LHCN-M2 (cell line): ENCODE measurements around the gene PANK3. TPM values are rescaled to one million over a fixed set of nuclear protein-coding genes. Genes with fewer than 3 reads are reported as not detected.
A peak's percentile ranks its signal among the peaks of the same experiment; 100 is the strongest.
"Not testable (repeated sequence)": the region's sequence is repeated elsewhere in the genome, so short reads cannot be mapped to it uniquely, and the experiment has no call there.

ENCODE experiments used
- DNase-seq: peaks from one replicate; pipeline ENCODE4 v3.0.0-alpha.2; 2012; ENCODE audit warnings: low read depth
- total RNA-seq: library from RNA; depleted of rRNA; stranded (reverse); fragments of >200 nt; gene quantifications from 2 replicates; pipeline ENCODE4 v1.2.3, GENCODE V29; 2014

Gene PANK3
- total RNA-seq, 1 experiment from 2014 or later = 39.1 TPM

DNA sequence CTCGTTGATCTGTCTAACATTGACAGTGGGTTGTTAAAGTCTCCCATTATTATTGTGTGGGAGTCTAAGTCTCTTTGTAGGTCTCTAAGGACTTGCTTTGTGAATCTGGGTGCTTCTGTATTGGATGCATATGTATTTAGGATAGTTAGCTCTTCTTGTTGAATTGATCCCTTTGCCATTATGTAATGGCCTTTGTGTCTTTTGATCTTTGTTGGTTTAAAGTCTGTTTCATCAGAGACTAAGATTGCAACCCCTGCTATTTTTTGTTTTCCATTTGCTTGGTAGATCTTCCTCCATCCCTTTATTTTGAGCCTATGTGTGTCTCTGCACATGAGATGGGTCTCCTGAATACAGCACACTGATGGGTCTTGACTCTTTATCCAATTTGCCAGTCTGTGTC is 17.0 kb upstream of the PANK3 start:
- DNase-seq = not testable (repeated sequence)

DNA sequence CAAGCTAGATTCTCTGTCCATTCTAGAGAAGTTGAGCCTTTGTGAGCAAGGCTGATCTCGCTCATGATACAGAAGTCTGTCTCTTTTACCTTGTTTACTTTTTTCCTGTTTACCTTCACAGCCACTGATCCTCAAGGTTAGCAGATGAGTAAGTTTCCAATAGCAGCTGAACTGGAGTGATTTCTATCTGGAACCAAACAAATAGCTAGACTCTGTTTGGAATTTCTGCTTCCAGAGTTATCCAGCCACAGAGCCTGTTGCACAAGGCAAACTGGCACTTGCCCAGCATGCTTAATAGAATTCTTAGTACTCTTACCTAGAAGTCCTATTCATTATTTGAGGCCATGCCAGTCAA is 12.8 kb upstream of the PANK3 start:
- no peak for DNase-seq

- no peak for DNase-seq
Observed at GRCh38 chr5:168591302-168592013, 12.3 kb upstream of the PANK3 start.

- DNase-seq = no peak
Observed at GRCh38 chr5:168590666-168591065, 11.5 kb upstream of the PANK3 start.

- no peak for DNase-seq
Observed at GRCh38 chr5:168587987-168588386, 8.8 kb upstream of the PANK3 start.

GRCh38 chr5:168585119-168585856 is 6.1 kb upstream of the PANK3 start:
- DNase-seq = no peak

DNA sequence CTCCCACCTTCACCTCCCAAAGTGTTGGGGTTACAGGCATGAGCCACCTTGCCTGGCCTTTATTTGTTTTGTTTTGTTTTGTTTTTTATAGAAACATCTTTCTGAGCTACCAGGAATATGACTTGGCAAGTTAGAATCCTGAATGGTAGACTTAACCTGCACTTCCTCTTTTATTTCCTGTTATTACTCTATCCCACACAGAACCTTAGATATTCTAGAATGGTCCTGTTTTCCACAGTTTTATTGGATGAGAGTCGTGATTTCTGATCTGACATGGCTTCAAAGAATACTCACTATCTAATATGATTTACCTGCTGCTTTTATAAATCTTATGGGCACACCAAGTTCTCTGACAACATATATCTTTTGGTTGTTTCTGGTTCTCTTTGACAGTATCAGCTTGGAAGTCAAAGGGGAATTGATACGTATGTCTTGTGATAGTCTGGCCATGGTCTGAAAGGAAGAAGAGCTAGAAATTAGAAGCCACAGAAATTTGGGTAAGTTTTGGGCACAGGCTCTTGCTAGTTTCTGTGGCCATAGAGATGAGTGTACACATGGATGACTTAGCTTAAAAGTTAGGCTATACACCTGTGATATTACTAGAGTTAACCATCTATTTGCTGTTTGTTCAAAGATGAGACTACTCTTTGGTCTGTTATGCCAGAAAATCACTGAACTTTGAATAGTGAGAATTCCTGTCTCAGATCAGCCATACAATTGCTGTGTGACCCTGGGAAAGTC is 4.7 kb upstream of the PANK3 start:
- no peak for DNase-seq

DNA sequence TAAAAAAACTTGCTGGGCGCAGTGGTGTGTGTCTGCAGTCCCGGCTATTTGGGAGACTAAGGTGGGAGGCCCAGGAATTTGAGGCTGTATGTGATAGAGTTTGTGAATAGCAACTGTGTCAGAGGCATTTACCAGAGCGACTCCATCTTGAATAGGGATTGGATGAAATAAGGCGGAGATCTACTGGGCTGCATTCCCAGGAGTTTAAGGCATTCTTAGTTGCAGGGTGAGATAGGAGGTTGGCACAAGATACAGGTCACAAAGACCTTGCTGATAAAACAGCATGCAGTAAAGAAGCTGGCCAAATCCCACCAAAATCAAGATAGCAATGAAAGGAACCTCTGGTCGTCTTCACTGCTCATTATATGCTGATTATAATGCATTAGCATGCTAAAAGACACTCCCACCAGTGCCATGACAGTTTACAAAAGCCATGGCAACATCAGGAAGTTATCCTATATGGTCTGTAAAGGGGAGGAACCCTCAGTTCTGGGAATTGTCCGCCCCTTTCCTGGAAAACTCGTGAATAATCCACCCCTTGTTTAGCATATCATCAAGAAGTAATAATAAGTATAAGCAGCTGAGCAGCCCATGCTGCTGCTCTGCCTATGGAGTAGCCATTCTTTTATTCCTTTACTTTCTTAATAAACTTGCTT is 1.8 kb upstream of the PANK3 start:
- DNase-seq = not testable (repeated sequence)

- DNase-seq = peak; percentile 24
Observed at GRCh38 chr5:168580227-168580508, 1.0 kb upstream of the PANK3 start.

DNA sequence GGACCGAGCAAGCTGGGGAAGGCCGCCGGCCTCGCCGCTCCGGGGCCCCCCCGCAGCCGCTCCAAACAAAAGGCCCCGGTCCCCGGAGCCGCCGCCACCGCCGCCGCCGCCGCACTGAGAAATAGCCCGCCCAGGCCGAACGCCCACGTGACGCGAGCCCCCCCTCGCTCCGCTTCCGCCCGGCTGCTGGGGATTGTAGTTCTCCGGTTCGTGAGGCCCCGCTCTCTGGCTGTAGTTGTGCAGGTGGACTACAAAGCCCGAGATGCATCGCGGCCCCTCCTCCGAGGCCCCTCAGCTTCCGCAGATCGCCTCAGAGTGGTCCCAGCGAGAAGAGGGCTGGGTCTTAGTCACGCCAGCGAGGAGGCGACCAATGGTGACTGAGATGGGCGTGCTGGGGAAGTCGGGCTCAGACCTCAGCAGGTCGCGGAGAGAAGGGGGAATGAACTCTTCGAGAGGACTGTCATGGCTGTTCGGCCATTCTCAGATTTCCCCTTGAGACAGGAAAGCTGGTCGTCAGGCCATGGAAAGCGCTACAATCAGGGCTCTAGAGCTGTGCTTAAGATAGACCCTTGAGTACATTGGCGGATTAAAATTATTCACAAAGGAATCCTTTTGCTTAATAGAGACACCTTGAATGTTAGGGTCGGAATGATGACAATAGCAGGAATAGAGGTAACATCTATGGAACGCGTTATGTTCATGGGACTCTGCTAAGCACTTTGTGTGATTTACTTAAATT is 489 bp upstream of the PANK3 start:
- DNase-seq = peak; percentile 99

DNA sequence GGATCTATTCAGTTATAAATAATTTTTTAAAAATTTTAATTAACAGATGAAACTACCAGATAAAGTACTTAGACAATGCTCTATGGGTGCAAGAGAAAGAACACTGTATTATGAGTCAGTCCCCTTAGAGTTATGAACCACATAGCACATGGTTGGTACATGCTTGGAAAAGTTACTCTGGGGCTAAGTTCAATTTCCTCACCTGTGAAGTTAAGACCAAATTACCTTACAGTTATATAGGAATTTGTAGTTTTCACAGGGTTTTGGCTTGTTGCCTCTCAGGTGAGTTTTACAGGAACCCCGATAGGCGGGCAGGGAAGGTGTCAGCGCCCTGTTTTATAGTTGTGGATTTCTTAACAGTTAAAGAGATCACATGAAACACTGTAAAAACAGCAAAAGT is 1.2 kb downstream of the PANK3 start:
- DNase-seq = peak; percentile 31

- DNase-seq = no peak
Observed at GRCh38 chr5:168575391-168576372, 3.5 kb downstream of the PANK3 start.

DNA sequence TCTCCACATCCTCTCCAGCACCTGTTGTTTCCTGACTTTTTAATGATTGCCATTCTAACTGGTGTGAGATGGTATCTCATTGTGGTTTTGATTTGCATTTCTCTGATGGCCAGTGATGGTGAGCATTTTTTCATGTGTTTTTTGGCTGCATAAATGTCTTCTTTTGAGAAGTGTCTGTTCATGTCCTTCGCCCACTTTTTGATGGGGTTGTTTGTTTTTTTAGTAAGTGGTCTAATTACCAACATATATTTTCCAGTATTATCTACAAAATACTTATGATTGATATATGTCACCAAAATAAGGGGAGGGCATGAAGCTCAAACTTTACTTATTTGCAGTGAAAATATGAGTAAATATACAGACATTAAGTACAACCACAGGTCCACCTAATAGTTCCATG is 5.0 kb downstream of the PANK3 start:
- not testable (repeated sequence) for DNase-seq

GRCh38 chr5:168573663-168574062 is 5.5 kb downstream of the PANK3 start:
- DNase-seq = not testable (repeated sequence)

GRCh38 chr5:168570490-168571328 is 8.5 kb downstream of the PANK3 start:
- DNase-seq = no peak

GRCh38 chr5:168568738-168569137 is 10.4 kb downstream of the PANK3 start:
- no peak for DNase-seq

GRCh38 chr5:168563959-168564358 is 15.2 kb downstream of the PANK3 start:
- DNase-seq = no peak

- DNase-seq = no peak
Observed at GRCh38 chr5:168562279-168562678, 16.9 kb downstream of the PANK3 start.

- DNase-seq = no peak
Observed at GRCh38 chr5:168557389-168557788, 21.8 kb downstream of the PANK3 start.
